Measurements from ENCODE around the gene MAP3K14. TPM values are rescaled to one million over a fixed set of nuclear protein-coding genes. Genes with fewer than 3 reads are reported as not detected.
A peak's percentile ranks its signal among the peaks of the same experiment; 100 is the strongest.

Gene MAP3K14
- polyA plus RNA-seq, 1 experiment, result 4.9 TPM

GRCh38 chr17:45318561-45319230 is 1.9 kb upstream of the MAP3K14 start:
- no peaks in the 10 kb centered on the region for H3K27me3 ChIP-seq (ENCODE audit: control insufficient read depth, insufficient read depth, low read length)
- no peak for DNase-seq (ENCODE audit: low read depth, low spot score)
- ChIA-PET CTCF (interaction anchor here (1.1 to 1.4 kb wide), 3 partner anchors 27 to 67 kb away, joined by 3 read pairs; no protein-coding TSS in a partner anchor), POLR2A (interaction anchor here (1.1 kb wide), 1 partner anchor 50 kb away, joined by 3 read pairs; no protein-coding TSS in a partner anchor)
- no peak for TF ChIP-seq CTCF (IDR thresholded peaks at IDR 0.05; ENCODE audit: low read depth, low read length)
- peak overlapping the region; percentile 31 for H3K27ac ChIP-seq (ENCODE audit: low read depth, low read length)
- H3K4me3 ChIP-seq (ENCODE audit: low read depth, low read length), result no peak overlapping the region
- H3K9me3 ChIP-seq (ENCODE audit: control insufficient read depth, insufficient read depth, low read length), result no peaks in the 10 kb centered on the region

DNA sequence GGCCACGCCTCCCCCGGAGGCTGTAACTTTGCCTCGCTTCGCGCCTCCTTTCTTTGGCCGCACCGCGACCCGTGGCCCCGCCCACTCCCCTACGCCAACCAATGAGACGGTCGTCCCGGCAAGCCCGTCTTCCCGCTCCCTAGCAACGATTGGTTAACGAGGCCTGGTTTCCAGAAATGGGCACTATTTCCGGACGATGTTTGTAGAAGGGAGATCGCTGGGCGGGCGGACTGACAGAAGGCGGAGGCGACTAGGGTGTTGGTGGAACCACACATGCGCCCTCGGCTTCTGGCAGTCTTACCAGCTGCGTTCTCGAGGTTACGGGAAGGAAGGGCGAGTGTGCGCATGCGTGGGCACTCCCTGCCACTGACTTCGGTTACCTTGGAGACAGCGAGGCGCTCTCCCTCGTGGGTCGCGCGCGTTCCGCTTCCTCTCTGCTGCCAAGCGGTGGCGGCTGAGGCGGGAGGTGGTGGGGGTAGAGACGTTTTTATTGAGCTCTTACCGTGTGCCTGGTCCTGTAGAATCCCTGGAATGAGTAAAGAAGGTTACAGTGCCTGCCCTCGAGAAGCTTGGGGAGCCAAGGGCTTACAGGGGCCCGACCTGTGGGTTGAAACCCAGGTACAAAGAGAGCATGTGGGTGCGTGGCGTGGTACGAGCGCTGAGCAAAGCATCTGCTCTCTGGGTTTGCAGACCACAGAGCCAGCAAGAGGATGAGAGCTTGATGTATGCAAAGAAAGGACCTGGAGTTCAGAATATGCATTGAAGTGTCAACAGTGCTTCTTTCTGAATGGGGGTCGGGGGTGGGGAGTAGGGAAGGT is 500 bp upstream of the MAP3K14 start:
- DNase-seq (ENCODE audit: low read depth, low spot score), result peak; percentile 100
- Histone ChIP-seq H3K27ac (ENCODE audit: low read depth, low read length) (peak overlapping the region; percentile 84), H3K9me3 (ENCODE audit: control insufficient read depth, insufficient read depth, low read length) (no peaks in the 10 kb centered on the region), H3K27me3 (ENCODE audit: control insufficient read depth, insufficient read depth, low read length) (no peaks in the 10 kb centered on the region), H3K4me3 (ENCODE audit: low read depth, low read length) (peak overlapping the region; percentile 61)
- ChIA-PET POLR2A (interaction anchor here (0.6 to 2.4 kb wide), 17 partner anchors 9 to 169 kb away, joined by 3 to 55 read pairs (median 7); partner anchors contain the start of gene HEXIM1), CTCF (interaction anchor here (0.6 to 4.7 kb wide), 15 partner anchors 9 to 1661 kb away, joined by 3 to 29 read pairs (median 3); partner anchors contain the start of gene ACBD4)
- TF ChIP-seq CTCF (IDR thresholded peaks at IDR 0.05; ENCODE audit: low read depth, low read length), result no peak

DNA sequence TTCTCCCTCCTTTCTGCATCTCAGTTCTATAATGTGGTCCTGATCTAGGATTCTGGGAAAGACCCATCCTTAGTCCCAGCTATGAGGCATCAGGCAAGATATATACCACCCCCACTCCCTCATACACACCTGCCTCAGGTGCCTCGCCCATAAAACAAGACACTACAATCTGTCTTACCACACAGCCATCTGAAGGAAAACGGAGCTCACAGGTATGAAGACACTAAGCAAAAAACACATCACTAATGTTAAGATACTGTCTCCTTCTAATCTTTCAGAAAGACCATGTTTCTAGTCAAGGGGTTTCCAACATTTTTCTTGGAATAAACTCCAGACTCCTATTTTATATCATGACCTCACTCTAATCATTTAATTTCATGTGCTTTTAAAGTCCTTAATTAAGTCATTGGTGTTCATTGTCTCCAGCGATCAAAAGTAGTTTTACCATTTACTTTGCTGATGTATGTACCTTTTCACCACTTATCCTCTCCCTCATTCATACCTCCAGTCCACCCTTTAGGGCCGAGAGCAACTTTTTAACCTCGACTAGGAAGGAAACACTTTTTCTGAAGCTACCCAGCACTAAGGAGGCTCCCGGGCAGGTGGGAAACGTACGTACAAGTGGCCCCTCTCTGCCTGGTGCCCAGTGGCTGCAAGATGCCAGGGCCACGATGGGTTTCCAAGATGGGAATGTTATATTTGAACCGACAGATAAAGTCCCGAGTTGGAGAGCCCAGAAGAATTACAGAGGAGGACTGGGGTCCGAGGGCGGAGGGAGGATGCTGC is 979 bp downstream of the MAP3K14 start:
- no peak for DNase-seq (ENCODE audit: low read depth, low spot score)
- ChIA-PET CTCF (interaction anchor here (0.9 to 4.7 kb wide), 5 partner anchors 11 to 181 kb away, joined by 3 to 29 read pairs (median 4); partner anchors contain the start of gene ACBD4), POLR2A (interaction anchor here (0.6 to 2.4 kb wide), 11 partner anchors 8 to 97 kb away, joined by 3 to 55 read pairs (median 6); no protein-coding TSS in a partner anchor)
- TF ChIP-seq CTCF (IDR thresholded peaks at IDR 0.05; ENCODE audit: low read depth, low read length), result no peak
- Histone ChIP-seq H3K27me3 (ENCODE audit: control insufficient read depth, insufficient read depth, low read length) (no peaks in the 10 kb centered on the region), H3K9me3 (ENCODE audit: control insufficient read depth, insufficient read depth, low read length) (no peaks in the 10 kb centered on the region), H3K27ac (ENCODE audit: low read depth, low read length) (peak overlapping the region; percentile 65), H3K4me3 (ENCODE audit: low read depth, low read length) (peak overlapping the region; percentile 92)

DNA sequence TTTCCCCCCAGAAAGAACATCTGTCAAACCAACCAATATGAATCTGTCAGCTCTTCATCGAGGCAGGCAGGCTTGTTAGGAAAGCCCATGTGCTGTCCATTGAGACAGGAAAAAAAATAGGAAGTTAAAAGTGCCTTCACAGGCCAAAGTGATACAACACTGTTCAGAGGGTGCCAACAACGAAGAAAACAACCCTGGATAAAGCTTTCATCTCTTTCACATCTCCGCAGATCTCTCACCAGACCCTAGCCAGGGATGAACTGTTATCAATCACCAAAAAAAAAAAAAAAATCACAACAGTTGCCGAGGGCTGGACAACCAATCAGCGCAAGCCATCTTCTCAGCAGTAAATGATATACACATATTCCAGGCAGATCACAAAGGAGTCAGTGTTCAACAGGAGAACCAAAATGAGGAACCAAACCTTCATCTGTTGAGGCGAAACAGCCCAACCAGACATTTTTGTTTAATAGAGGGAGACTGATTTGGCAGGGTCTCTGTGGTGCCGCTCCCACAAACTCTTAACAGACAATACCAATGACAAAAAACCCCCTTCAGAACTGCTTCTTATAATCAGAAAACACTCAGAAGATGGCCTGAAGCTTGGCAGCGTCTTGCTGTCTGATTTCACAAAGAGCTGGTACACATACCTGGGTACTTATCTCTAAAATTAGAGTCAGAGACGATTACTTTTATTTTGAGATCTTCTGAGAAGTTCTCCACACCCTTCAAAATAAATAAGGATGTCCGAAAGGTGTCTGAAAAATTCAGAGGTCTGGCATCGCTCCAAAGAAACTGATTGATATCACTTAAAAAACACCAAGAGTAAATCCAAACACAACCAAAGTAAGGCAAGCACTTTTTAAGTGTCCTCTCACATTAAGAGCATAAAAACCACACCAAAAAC is 1.8 kb downstream of the MAP3K14 start:
- Histone ChIP-seq H3K27ac (ENCODE audit: low read depth, low read length) (no peak overlapping the region), H3K9me3 (ENCODE audit: control insufficient read depth, insufficient read depth, low read length) (no peaks in the 10 kb centered on the region), H3K4me3 (ENCODE audit: low read depth, low read length) (peak overlapping the region; percentile 92), H3K27me3 (ENCODE audit: control insufficient read depth, insufficient read depth, low read length) (no peaks in the 10 kb centered on the region)
- no peak for TF ChIP-seq CTCF (IDR thresholded peaks at IDR 0.05; ENCODE audit: low read depth, low read length)
- ChIA-PET CTCF (interaction anchor here (0.9 to 4.7 kb wide), 4 partner anchors 38 to 180 kb away, joined by 3 to 29 read pairs (median 4); partner anchors contain the start of gene ACBD4), POLR2A (interaction anchor here (2.2 kb wide), 1 partner anchor 27 kb away, joined by 16 read pairs; no protein-coding TSS in a partner anchor)
- no peak for DNase-seq (ENCODE audit: low read depth, low spot score)

All from AG04450 (cell line).